IPS-18c (cell line): ENCODE results near the gene TRAPPC3.
A peak's percentile ranks its signal among the peaks of the same experiment; 100 is the strongest.
"Not testable (repeated sequence)": the region's sequence is repeated elsewhere in the genome, so short reads cannot be mapped to it uniquely, and the experiment has no call there.

Experiments used
- H3K4me3 ChIP-seq: 2 replicates; pipeline ENCODE4 v1.7.0; 2013; ENCODE audit warnings: low read depth, mild to moderate bottlenecking, low read length, moderate library complexity; ENCODE audit not compliant: insufficient read depth
- H3K9me3 ChIP-seq: one replicate; pipeline ENCODE4 v1.6.1; 2013; ENCODE audit warnings: mild to moderate bottlenecking, low read length, moderate library complexity; ENCODE audit not compliant: control insufficient read depth, insufficient read depth

TRAPPC3 gene

DNA sequence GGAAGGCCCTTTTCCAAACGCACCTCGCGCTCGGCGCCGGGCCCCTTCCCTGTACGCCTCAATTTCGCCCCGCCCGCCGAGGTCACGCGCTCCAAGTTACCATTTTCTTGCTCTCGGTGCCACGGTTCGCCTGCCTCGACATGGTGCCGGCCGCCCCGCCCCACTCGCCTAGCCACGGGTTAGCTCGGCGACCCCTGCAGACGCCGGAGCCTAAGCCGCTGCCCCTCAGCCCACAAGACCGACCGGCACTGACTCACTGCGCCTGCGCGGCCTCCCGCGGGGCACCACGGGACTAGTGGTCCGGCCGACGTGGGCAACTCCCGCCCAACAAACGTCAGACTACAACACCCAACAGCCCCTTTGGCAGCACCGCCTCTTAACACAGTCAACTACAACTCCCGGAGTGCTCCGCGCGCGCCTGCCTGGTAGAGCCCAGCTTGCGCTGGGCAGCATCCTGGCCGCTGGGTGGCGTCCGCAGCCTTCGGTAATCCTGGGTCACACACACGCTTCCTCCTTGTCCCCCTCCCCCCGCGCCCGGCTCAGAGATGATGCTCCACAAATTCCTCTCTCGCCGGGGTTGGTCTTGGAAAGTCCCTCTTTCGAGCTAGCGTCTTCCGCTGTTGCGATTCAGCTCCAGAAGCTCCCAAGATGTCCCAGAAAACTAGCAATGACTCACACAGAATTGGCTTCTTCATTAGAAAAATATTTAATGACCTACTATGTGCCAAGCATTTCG lies at the start of gene TRAPPC3:
TRAPPC3 (minus strand) TSS at position 250 of the 736 bp plus-strand sequence; CDS start at position 142, 108 bp downstream.
- peak within 1 kb of the TSS; percentile 91 for H3K4me3 ChIP-seq

DNA sequence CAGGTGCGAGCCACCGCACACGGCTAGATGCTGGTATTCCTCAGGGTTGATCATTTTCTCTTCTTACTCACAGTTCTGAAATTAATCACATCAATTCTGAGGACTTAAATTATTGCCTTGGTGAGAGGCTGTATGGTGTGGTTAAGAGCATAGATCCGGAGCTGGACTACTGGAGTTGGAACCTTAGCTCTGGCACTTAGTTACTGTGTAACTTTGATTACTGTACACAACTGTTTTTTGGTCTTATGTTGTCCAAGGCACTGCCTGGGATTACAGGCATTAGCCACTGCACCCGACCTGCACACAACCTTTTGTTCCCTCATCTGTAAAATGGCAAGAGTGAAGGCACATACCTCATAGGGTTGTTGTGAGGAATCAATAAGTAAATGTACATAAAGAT lies 49.4 kb upstream of the TRAPPC3 start:
- no peaks in the 10 kb centered on the region for H3K9me3 ChIP-seq
- no peak overlapping the region for H3K4me3 ChIP-seq

More for the DNA sequence above, at the start of gene TRAPPC3:
- peaks cover 3% of the 10 kb centered on the region for H3K9me3 ChIP-seq

DNA sequence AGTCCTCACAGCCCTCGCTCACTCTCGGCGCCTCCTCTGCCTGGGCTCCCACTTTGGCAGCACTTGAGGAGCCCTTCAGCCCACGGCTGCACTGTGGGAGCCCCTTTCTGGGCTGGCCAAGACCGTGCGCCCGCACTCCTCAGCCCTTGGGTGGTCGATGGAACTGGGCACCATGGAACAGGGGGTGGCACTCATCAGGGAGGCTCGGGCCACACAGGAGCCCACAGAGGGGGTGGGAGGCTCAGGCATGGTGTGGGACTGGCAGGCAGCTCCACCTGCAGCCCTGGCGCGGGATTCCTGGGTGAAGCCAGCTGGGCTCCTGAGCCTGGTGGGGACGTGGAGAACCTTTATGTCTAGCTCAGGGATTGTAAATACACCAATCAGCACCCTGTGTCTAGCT lies 47.5 kb upstream of the TRAPPC3 start:
- H3K9me3 ChIP-seq, H3K4me3 ChIP-seq: not testable (repeated sequence)

DNA sequence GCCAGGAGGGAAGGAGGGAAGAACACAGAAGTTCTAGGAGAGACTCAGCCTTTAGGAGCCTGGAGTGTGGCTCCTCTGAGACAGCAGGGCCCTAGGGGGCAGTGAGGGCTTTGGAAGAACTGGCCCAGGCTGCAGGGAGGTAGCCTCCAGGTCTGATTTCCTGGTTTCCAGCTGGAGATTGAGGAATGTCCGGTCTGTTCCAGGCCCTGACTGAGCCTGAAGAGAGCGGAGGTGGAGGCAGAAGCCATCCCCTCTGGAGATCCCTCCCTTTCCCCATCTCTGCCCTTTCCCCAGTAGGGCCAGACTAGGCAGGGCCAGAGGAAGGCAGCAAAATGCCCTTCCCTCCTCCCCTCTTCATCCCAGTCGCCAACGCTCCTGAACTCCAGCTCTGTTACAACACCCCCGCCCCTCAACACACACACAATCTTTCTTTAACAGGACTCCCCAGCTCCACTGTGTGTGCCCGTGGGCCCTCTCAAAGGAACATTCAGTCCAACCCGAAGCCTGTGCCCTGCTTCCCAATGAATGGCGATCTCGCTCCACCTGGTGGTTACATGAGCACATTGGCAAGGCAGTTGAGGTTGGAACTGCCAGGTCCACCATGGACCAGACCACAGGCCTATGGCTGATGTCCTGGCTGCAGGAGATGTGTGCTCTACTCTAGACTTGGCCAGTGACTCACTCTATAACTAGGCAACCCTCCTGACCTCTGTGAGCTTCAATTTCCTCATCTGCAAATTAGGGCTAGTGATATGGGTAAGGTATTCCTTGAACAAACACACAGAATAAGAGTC lies 38.7 kb upstream of the TRAPPC3 start:
- H3K4me3 ChIP-seq: peak overlapping the region; percentile 12; the same call in 1 of the 2 replicates

DNA sequence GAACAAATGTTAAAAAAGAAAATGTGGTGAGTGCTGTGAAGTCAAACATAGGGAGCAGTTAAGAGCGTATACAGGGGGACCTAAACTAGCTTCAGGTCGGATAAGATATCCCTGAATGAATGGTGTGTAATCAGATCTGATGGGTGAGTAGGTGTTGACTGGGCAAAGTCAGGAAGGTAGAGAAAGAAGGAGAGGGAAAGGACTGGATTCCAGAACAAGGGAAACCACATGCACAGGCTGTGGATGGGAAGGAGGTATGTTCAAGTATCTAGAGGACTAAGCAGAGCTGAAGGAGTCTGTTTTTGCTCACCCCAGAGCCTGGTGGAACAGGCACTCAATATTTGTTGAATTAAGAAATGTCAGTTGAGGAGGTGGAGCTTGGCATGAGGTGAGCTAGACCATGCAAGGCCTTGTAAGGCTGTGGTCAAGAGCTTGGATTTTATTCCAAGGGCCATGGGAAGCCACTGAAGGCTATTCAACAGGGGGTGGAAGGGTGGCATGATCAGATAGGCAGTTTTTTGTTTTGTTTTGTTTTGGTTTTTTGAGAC lies 34.1 kb upstream of the TRAPPC3 start:
- Histone ChIP-seq H3K9me3 (no peaks in the 10 kb centered on the region), H3K4me3 (no peak overlapping the region)

More for the DNA sequence above, 38.7 kb upstream of the TRAPPC3 start:
- H3K9me3 ChIP-seq: no peaks in the 10 kb centered on the region

DNA sequence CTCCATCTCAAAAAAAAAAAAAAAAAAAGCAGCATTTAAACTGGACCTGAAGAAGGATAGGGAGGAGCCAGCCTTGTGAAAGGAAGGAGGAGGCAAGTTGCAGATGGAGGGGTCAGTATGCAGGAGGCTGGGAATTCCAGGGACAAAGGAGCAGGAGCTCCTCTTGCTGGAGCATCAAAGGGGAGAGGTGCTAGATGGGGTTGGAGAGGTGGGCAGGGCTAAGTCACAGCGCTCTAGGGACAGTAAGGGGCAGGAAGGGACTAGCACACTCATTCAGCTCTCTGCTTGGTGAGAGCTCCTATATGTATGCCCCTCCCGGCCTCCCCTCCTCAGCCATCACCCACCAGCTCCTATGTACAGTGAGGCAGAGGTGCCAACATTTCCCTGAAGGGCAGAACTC lies 33.4 kb upstream of the TRAPPC3 start:
- Histone ChIP-seq H3K9me3 (no peaks in the 10 kb centered on the region), H3K4me3 (no peak overlapping the region)

DNA sequence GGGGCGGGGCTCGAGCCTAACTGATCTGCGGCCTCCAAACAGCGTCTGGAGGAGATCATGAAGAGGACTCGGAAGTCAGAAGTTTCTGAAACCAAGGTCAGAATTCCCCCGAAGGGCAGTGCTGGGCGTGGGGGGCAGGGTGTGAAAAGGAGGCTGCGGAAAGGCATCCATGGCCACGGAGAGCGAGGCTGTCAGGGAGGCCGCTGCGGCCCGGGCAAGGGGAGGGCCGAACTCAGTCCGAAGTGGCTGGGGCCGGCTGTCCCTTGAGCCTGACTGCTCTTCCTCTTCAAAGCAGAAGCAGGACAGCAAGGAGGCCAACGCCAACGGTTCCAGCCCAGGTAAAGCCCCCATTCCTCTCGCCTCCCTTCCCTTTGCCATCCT lies 29.9 kb upstream of the TRAPPC3 start:
- no peaks in the 10 kb centered on the region for H3K9me3 ChIP-seq
- no peak overlapping the region for H3K4me3 ChIP-seq

DNA sequence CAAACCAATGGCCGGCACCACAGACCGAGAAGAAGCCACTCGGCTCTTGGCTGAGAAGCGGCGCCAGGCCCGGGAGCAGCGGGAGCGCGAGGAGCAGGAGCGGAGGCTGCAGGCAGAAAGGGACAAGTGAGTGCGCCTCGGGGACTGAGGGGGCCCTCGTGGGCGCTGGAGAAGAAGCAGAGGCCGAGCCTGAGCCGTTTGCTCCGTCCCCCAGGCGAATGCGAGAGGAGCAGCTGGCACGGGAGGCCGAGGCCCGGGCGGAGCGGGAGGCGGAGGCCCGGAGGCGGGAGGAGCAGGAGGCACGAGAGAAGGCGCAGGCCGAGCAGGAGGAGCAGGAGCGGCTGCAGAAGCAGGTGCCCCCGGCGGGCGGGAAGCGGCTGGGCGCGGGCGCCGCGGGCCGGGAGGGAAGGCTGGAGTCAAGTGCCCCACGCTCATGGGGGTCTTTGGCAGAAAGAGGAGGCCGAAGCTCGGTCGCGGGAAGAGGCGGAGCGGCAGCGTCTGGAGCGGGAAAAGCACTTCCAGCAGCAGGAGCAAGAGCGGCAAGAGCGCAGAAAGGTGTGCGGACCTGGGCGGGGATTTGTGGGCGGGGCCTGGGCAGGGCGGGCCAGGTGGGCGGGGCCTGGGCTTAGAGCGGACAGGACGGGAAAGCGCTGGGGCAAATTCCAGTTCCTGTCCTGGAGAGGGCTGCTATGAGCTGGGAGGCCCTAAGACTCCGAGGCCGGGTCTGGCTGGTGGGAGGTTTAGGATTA lies 29.4 kb upstream of the TRAPPC3 start:
- Histone ChIP-seq H3K9me3 (no peaks in the 10 kb centered on the region), H3K4me3 (peak overlapping the region; percentile 65)

DNA sequence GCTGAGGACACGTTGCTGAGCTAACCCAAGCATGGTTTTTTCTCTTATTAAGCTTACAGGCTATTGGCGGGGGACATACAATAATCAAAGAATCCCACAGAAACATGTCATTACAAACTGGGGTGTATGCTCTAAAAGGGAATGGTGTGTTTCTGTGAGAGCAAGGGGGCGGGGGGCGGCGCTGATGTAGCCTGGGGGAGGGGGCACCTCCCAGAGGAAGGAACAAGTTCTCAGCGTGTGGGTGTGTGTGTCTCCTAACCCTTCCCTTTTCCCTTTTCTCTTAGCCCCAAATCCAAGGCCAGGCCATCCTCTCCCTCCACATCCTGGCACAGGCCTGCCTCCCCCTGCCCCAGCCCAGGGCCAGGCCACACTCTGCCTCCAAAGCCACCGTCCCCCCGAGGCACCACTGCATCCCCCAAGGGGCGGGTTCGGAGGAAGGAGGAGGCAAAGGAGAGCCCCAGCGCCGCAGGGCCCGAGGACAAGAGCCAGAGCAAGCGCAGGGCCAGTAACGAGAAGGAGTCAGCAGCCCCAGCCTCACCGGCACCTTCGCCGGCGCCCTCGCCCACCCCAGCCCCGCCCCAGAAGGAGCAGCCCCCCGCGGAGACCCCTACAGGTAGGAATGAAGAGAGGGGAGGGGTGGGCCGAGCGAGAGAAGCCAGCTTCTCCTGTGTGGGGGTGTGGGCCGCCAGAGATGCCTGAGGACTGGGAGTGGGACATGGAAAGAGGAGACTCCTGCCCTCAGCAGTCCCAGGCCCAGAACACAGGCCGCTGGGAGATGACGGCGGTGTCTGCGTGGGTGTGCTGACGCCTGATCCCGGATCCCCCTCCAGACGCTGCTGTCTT lies 28.5 kb upstream of the TRAPPC3 start:
- Histone ChIP-seq H3K4me3 (peak overlapping the region; percentile 65; the same call in 1 of the 2 replicates), H3K9me3 (no peaks in the 10 kb centered on the region)

DNA sequence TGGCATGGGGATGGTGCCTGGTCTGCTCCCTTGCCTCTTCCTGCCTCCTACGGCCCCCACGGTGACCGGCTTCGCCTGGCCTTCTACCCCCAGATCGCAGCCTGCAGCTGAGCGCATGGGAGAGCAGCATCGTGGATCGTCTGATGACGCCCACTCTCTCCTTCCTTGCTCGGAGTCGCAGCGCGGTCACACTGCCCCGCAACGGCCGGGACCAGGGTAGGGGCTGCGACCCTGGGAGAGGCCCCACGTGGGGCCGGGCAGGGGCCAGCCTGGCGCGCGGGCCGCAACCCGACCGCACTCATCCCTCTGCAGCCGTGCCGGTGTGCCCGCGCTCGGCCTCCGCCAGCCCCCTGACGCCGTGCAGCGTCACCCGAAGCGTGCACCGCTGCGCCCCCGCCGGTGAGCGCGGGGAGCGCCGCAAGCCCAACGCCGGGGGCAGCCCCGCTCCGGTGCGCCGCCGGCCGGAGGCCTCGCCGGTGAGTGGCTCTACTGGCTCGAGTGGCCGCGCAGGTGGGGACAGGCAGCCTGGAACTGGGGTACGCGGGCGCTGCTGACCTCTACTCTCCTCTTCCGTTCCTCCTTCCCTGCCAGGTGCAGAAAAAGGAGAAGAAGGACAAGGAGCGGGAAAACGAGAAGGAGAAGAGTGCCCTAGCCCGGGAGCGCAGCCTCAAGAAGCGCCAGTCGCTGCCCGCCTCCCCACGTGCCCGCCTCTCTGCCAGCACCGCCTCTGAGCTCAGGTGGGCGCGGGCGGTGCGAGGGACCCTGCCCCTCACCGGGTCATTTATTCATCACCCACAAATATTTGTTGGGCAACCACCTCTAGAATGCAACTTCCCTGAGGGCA lies 27.0 kb upstream of the TRAPPC3 start:
- H3K4me3 ChIP-seq: no peak overlapping the region; the same call in 1 of the 2 replicates
- no peaks in the 10 kb centered on the region for H3K9me3 ChIP-seq

DNA sequence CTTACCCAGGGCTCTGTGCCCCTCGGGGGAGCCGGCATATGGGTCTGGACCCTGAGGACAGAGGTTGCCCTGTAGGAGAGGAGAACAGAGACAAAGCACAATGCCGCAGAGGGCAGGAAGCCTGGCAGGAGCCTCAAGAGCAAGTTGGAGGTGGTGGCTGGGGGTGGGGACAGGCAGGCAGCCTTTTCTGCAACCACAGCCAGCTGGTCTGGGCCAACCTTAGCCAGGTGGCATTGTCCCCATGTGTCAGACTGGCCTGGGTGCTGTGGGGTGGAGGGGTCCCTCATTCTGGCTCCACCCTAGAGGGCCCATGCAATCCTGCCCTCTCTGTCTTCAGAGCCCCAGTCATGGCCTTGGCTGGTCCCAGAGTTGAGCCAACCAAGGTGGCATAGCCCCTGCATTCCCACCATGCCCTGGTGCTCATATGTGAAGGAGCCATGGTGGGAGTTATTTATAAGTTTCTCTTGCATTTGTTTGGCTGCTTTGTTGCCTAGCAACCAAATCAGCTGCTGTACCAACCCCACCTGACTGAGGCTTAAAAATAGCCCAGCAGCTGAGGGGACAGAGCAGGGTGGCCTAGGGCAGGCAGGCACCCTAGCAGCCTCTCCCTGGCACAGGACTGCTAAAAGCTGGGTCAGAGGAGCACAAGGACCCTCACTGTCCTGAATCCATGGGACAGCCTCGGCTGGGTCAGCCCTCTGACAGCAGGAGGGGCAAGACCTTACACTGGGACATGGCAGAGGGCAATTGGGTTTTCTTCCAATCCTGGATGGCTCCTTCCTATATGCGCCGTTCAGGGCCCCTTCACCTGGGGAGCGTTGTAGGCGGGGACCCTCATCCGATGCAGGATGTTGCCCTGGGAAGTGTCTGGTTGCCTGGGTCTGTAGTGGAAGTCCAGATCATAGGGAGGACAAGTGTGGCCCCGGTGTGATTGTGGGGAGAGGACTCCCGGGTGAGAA lies 26.1 kb upstream of the TRAPPC3 start:
- Histone ChIP-seq H3K9me3 (no peaks in the 10 kb centered on the region), H3K4me3 (no peak overlapping the region; the same call in 1 of the 2 replicates)

DNA sequence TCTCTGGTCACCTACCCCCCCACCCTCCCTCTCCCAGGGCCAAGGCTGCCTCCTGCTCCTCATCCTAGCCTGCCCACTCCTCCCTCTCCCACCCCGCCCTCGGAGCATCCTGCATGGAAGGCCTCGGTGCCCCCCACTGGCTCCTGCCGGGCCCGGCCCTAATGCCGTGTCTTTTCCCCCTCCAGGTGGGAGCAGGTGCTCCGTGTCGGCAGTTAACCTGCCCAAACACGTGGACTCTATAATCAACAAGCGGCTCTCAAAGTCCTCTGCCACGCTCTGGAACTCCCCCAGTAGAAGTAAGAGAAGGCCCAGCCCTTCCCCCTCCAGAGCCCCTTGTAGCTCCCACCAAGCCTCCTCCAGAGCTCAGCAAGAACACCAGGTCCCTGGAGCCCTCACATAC lies 25.4 kb upstream of the TRAPPC3 start:
- H3K4me3 ChIP-seq: no peak overlapping the region
- H3K9me3 ChIP-seq: no peaks in the 10 kb centered on the region

DNA sequence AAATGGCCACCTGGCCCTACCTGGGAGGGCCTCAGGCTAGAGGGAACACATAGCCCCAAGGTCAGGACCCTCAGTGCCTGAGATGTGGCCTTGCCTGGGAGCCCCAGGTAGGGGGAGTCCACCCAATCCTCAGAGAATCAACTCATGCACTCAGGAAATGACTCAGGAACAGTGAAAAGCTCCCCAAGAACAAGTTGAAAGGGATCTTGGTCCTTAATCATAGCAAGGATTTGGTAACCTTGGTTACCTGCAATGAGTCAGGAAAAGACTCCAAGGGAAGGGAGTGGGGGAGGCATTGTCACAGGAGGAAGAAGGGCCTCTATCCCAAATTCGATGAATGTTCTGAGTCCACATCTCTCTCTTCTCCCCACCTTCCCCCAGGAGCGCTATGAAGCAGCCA lies 23.7 kb upstream of the TRAPPC3 start:
- no peaks in the 10 kb centered on the region for H3K9me3 ChIP-seq
- H3K4me3 ChIP-seq: no peak overlapping the region

DNA sequence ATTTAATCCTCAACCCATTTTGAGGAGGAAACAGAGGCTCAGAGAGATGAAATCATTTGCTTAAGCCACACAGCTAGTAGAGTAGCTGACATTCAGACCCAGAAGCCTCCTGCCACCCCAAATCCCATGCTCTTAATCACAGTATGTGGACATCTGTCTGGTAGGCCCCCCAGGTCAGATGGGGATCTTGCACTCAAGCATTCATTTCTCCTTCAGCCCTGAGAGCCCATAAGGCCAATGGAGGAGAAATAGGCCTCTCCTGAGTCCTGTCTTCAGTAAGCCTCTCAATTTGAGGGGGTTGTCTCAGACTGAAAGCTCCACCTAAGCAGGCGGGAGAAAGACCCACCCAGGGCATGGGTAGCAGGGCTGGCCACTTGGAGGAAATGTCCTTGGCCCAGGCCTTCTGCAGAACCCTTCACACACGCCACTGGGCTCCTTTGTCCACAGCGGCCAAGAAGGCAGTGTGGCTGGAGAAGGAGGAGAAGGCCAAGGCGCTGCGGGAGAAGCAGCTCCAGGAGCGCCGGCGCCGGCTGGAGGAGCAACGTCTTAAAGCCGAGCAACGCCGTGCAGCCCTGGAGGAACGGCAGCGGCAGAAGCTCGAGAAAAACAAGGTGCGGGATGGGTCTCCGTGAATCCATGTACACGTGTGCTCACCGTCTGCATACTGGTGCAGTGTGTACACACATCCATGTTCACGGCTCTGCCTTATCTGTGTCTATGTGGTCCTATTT lies 22.9 kb upstream of the TRAPPC3 start:
- no peak overlapping the region; the same call in 1 of the 2 replicates for H3K4me3 ChIP-seq
- no peaks in the 10 kb centered on the region for H3K9me3 ChIP-seq
